Stimulated activated CD4-positive, alpha-beta T cell treated with anti-CD3 and anti-CD28 coated beads, TNF-alpha, amount 100 ng/mL, for 1 hour (primary cell): ENCODE results near the gene MTG1.
"Not testable (repeated sequence)": the region's sequence is repeated elsewhere in the genome, so short reads cannot be mapped to it uniquely, and the experiment has no call there.

Experiments used
- DNase-seq, 3 donors: peaks; one replicate each; pipeline ENCODE4 v3.0.0-alpha.2; 2020; ENCODE audit warnings: low read depth in 3 of 3, low spot score in 1 of 3

Gene MTG1

DNA sequence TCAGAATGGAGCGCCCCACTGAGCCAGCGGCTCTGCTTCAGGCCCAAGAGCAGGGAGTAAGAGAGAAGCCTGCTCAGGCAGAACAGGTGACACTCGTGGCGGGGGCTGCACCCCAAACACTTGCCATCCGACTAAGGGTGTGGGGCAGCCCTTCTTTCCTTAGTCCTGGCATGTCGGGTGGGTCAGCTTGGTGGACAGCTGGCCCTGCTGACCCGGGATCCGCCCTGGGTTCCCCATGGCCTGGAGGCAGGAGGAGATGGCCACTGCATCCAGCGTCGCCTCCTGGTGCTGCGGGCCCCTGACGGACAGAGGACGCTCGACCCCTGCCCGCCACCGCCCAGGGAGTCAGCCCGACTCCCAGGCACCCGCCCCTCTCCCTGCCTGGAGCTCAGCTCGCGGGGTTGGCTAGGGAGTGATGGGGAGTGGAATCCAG is 16.1 kb upstream of the MTG1 start:
- DNase-seq: no peak

DNA sequence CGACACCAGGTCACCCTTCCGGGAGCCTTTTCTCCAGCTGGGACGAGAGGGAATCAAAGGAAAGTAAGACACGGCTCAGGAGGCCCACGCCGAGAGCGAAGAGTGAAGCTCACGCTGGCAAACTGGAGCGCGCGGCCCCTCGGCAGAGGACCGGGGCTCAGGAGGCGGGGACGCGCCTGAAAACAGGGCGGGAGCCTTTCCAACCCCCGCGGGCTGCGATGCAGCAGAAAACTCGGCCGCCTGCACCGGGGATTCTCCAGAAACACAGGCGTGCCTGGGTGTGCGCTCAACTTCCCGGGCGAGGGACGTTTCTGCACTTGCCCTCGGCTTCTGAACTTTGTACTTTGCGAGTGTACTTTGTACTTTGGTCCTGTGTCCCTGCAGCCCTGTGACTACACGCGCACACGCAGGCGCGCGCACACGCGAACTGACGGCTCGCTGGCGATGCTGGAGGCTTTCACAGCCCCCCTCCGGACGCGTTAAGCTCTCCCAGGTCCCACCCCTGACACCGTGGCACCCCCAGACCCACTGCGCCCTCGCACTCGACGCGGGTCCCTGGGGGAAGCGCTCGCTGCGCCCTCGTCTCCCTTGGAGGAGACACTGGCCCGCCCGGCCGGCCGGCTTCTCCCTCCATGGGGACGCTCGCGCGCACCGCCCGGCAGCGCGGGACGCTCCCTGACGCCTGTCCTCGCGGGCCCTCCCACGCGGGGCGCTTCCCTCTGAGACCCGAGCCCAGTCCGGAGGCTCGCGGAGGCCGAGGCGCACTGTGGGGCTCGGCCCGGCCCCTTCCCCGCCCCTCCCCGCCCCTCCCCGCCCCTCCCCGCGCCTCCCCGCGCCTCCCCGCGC is 15.5 kb upstream of the MTG1 start:
- peak in 1 of 3 donors; percentile 51 for DNase-seq

DNA sequence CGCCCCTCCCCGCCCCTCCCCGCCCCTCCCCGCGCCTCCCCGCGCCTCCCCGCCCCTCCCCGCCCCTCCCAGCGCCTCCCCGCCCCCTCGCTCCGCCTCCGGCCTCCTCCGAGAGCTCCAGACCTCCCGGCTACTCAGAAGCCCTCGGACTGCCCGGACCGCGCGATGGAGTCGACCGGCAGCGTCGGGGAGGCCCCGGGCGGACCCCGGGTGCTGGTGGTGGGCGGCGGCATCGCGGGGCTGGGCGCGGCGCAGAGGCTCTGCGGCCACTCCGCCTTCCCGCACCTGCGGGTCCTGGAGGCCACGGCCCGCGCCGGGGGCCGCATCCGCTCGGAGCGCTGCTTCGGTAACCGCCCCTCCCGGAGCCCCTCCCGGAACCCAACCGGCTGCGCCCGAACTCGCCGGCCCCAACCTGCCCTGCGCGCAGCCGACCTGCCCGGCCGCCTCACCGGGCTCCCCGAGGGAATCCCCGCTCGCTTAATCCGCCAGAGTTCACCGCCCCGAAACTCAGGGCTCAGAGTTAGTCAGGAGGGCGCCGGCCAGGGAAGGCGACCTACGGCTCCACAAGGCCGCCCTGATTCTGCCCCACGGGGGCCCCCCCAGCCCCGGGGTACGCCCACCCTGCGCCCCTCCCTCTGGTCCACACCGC is 14.7 kb upstream of the MTG1 start, which contains the start of gene PAOX:
Gene PAOX, plus strand, starts transcription at position 111 of the 649 bp plus-strand sequence. Its CDS starts 55 bp downstream, at position 166.
- DNase-seq: peak in 1 of 3 donors; percentile 53

GRCh38 chr10:133379801-133380666 is 13.9 kb upstream of the MTG1 start:
- DNase-seq: no peak

GRCh38 chr10:133381036-133381435 is 12.9 kb upstream of the MTG1 start:
- no peak for DNase-seq

DNA sequence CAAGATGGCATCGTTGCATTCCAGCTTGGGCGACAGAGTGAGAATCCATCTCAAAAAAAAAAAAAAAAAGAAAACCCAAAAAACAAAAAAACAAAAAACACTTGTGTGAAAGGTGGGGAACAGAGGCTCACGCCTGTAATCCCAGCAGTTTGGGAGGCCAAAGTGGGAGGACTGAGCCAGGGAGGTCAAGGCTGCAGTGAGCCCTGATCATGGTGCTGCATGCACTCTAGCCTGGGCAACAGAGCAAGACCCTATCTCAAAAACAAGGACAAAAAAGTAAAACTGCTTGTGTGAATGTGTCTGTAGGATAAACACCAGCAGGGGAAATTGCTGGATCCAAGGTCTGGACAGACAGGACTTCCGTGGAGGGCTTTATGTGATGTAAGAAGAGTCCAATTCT is 10.4 kb upstream of the MTG1 start:
- no peak for DNase-seq

- no peak for DNase-seq
Measured at GRCh38 chr10:133384071-133384470, 9.9 kb upstream of the MTG1 start.

DNA sequence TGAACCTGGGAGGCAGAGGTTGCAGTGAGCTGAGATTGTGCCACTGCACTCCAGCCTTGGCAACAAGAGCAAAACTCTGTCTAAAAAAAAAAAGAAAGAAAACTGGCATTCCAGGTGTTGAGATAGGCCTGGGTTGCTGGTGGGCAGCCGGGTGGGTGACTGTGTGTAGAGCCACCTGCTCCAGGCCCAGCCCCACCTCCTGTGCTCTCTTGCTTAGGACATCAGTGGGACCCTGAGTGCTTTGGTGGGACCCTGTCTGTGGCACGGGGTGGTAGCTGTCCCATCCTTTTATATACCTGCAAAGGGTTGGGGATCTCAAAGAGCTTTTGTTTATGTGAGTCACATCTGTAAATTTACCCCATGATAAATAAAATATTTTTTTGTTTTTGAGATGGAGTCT is 8.7 kb upstream of the MTG1 start:
- DNase-seq: no peak

- not testable (repeated sequence) for DNase-seq
Measured at GRCh38 chr10:133386951-133387350, 7.0 kb upstream of the MTG1 start.

GRCh38 chr10:133388236-133388972 is 5.6 kb upstream of the MTG1 start:
- DNase-seq: no peak

DNA sequence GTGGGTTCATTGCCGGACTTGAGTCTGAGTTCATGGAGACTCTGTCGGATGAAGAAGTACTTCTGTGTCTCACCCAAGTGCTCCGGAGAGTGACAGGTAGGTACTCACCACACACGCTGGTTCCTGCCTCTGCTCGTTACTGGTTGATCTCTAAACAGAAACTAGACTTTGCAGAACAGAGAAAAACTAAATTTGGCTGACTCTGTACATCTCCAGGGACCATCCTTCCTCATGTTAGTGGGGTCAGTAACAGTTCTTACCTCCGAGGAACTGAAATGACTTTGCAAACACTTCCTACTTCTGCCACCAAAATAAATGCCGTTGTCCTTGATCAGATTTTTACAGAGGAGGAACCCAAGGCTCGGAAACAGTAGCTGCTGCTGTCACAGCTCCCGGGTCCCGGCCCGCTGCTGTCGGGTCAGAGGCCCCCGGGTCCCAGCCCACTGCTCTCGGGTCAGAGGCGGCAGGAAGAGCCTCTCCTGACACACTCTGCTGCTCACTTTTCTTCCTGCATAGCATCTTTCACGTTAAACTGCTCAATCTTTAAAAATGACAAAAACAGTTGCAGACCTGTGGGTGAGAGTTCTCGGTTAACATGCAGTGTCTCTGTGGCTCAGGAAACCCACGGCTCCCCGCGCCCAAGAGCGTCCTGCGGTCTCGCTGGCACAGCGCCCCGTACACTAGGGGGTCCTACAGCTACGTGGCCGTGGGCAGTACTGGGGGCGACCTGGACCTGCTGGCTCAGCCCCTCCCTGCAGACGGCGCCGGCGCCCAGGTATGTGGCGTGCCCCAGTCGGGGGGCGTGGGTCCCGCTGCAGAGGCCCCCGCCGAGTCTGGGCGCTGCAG is 4.8 kb upstream of the MTG1 start:
- no peak for DNase-seq

DNA sequence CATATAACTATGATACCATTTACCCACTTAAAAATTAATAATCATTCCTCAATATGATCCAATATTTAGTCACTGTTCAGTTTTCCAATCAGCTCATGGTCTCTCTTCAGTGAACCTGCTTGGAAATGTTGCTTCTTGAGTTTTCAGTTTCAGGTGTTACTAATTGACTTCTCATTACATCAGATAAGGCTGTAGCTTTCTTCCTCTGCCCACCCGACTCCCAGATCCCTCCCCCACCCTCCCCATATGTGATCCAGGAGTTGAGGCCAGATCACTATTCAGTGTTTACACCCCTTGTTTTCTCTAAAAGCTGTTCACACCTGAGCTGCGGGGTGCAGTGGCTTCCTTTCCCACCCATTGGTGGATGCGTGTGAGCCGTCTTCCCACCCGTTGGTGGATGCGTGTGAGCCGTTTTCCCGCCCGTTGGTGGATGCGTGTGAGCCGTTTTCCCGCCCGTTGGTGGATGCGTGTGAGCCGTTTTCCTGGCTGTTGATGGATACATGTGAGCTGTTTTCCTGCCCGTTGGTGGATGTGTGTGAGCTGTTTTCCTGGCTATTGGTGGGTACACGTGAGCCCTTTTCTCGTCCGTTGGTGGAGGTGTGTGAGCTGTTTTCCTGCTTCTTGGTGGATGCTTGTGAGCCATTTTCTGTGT is 3.2 kb upstream of the MTG1 start:
- no peak for DNase-seq

DNA sequence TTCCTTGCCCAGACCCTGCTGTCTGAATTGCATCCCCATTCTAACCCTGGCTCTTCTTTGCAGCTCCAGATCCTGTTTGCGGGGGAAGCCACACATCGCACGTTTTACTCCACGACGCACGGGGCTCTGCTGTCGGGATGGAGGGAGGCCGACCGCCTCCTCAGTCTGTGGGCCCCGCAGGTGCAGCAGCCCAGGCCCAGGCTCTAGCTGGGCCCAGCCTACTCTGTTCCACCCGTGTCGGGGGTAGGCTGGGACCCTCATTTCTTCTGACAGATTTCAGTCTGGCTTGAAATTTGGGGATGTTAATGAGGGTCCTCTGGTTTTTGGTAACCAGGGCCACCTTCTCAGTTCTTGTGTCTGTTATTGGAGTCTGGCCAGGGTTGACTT is 2.7 kb upstream of the MTG1 start:
- no peak for DNase-seq

DNA sequence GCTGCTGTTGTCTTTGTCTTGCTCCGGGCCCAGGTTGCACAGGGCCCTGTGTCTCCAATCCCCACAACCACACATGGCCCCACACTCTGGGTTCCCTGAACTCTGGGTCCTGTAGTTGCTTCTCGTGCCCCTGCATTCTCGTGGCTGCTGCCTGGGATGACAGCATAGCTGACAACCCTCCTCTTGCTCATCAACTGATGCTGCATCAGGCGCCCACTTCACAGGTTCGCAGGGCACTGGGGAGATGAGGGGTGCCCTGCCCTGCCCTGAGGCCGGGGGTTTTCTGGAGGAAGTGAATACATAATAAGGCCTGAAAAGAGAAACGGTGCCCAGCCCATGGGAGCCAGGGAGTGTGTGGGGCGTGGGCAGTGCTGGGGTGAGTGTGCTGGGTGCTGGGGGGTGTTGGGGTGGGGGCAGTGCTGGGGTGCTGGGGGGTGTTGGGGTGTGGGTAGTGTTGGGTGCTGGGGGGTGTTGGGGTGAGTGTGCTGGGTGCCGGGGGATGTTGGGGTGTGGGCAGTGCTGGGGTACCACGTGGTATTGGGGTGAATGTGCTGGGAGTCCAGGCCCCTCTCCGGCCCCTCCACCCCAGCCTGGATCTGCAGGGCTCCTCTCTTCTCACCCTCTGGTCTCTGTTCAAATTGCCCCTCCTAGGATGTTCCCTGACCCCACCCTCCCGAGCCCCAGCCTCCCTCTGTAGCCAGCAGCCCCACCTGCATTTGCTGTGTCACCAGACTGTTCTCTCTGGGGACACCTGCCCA is 2.0 kb upstream of the MTG1 start:
- DNase-seq: no peak

DNA sequence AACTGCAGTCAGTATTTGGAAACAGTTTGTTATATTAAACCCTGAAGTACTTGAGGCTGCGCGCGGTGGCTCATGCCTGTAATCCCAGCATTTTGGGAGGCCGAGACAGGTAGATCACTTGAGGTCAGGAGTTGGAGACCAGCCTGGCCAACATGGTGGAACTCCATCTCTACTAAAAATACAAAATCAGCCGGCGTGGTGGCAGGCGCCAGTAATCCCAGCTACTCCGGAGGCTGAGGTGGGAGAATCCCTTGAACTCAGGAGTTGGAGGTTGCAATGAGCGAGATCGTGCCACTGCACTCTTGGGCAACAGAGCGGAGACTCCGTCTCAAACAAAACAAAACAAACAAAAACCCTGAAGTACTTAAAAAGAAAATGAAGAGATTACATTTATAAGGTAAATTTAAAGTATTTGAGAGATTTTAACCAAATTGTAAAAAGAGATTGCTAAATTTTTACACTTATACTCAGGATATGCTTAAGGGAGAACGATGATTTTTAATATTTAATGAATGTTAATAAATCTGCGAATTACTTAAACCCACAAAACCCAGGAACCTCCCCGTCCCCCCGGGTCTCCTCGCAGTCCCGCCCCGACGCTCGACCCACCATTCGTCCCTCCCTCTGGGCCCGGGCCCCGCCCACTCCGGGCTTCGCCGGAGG is 425 bp upstream of the MTG1 start:
- DNase-seq: no peak

GRCh38 chr10:133394801-133395221 is 854 bp downstream of the MTG1 start:
- DNase-seq: no peak

GRCh38 chr10:133396035-133396624 is 2.2 kb downstream of the MTG1 start:
- DNase-seq: no peak

DNA sequence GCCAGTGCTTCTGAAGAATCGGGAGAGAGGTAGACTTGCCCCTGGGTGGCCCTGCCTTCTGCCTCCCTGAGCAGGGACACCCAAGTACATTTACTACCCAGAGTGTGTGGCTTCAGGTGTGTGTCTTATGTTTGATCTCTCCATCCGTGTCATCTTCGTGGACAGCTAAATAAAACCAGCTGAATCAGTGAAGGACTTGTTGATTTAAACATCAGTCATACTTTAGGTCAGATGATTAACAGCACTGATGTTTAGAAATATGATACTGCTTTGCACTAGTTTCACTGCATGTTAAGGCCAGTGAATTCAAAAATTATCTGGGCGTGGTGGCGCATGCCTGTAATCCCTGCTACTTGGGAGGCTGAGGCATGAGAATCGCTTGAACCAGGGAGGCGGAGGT is 4.0 kb downstream of the MTG1 start:
- DNase-seq: no peak
